ENCODE measurements around the gene SBF1. TPM values are rescaled to one million over a fixed set of nuclear protein-coding genes. Genes with fewer than 3 reads are reported as not detected.
A peak's percentile ranks its signal among the peaks of the same experiment; 100 is the strongest.

SBF1 gene
- total RNA-seq, 4 donors from 2014 or later = 48.5 to 77.7 (median 68.3) TPM

DNA sequence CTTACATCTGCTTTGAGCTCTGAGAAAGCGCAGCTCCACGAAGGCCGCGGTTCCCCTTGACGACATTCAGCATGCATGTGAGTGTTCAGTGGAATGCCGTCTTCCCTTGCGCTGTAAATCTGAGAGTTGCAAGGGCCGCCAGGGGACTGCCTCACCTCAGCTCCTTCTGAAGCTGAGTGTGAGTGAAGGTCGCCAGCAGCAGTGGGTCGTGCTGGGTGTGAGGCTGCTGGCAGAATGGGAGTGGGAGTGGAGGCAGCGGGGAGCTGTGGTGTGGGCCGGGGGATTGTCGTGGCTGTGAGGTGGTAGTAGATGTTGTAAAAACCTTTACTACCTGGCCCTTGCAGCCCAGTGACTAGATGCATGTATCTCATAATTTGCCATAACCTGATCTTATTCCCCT, 66.5 kb downstream of the SBF1 start:
- TF ChIP-seq EP300 (IDR thresholded peaks at IDR 0.05) = no peak
- no peak for TF ChIP-seq POLR2A (IDR thresholded peaks at IDR 0.05)
- no peak for TF ChIP-seq CTCF (IDR thresholded peaks at IDR 0.05)
- Histone ChIP-seq H3K9me3 (no peaks in the 10 kb centered on the region), H3K27me3 (no peaks in the 10 kb centered on the region), H3K4me3 (no peak overlapping the region), H3K27ac (no peak overlapping the region), H3K36me3 (peaks cover 0 to 41% (median 5%) of the 10 kb centered on the region in 3 donors), H3K4me1 (peaks cover 0 to 15% (median 2%) of the 10 kb centered on the region in 4 donors)
- no peak for DNase-seq (ENCODE audit: low spot score in 2 of 2)
- WGBS, 2 donors = 90 to 94% methylated on average over 13 of the region's 13 CpGs

DNA sequence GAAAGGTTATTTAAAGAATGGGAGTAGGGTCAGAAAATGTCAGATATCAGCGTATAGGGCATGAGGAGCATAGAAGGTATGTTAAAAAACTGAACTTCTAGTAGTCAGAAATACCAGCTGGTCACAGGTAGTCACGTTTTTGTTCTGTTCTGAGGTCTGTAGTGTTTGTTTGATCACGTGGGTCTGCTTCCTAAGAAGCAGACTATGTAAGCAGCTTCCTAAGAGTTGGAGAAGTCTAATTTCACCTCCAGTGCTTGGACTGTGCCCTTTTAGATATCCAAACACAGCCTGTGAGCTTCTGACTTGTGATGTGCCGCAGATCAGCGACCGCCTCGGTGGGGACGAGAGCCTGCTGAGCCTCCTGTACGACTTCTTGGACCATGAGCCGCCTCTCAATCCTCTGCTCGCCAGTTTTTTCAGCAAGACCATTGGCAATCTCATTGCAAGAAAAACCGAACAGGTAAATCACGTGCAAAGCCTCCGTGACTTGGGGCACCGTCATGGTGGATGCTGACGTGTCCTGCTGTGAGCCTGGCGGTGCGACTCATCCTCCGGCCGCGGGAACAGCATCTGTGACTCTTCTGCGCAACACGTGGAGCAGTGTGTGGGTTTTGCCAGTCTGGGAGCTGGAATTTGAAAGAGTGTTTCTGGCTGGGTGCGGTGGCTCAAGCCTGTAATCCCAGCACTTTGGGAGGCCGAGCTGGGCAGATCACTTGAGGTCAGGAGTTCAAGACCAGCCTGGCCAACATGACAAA, 68.2 kb downstream of the SBF1 start:
- no peak overlapping the region for H3K4me3 ChIP-seq
- H3K27ac ChIP-seq = no peak overlapping the region
- 92 to 93% methylated on average over 23 to 25 of the region's 25 CpGs for WGBS, 2 donors
- DNase-seq (ENCODE audit: low spot score in 2 of 2) = no peak
- peaks cover 0 to 21% (median 0%) of the 10 kb centered on the region in 4 donors for H3K4me1 ChIP-seq
- H3K9me3 ChIP-seq = no peaks in the 10 kb centered on the region
- H3K27me3 ChIP-seq = no peaks in the 10 kb centered on the region
- H3K36me3 ChIP-seq = peaks cover 0 to 41% (median 5%) of the 10 kb centered on the region in 3 donors
- TF ChIP-seq CTCF (IDR thresholded peaks at IDR 0.05) (no peak), EP300 (IDR thresholded peaks at IDR 0.05) (no peak), POLR2A (IDR thresholded peaks at IDR 0.05) (no peak)

- Histone ChIP-seq H3K4me1 (peaks cover 0 to 41% (median 1%) of the 10 kb centered on the region in 4 donors), H3K4me3 (no peak overlapping the region), H3K27me3 (no peaks in the 10 kb centered on the region), H3K9me3 (no peaks in the 10 kb centered on the region), H3K27ac (peak overlapping the region in 2 of 4 donors; percentile 43 to 59), H3K36me3 (peaks cover 0 to 34% (median 5%) of the 10 kb centered on the region in 3 donors)
- TF ChIP-seq POLR2A (IDR thresholded peaks at IDR 0.05) = no peak
- TF ChIP-seq CTCF (IDR thresholded peaks at IDR 0.05) = no peak
- TF ChIP-seq EP300 (IDR thresholded peaks at IDR 0.05) = no peak
- 43 to 48% methylated on average over 8 of the region's 8 CpGs for WGBS, 2 donors
- DNase-seq (ENCODE audit: low spot score in 2 of 2) = peak; percentile 49 to 55
Observed at GRCh38 chr22:50403701-50404101, 71.1 kb downstream of the SBF1 start.

- TF ChIP-seq CTCF (IDR thresholded peaks at IDR 0.05) (no peak), EP300 (IDR thresholded peaks at IDR 0.05) (no peak), POLR2A (IDR thresholded peaks at IDR 0.05) (no peak)
- Histone ChIP-seq H3K4me1 (peaks cover 0 to 52% (median 3%) of the 10 kb centered on the region in 4 donors), H3K27me3 (no peaks in the 10 kb centered on the region), H3K36me3 (peaks cover 0 to 16% (median 0%) of the 10 kb centered on the region in 3 donors), H3K4me3 (no peak overlapping the region), H3K27ac (peak overlapping the region in 1 of 4 donors; percentile 16), H3K9me3 (no peaks in the 10 kb centered on the region)
- 82 to 83% methylated on average over 4 of the region's 4 CpGs for WGBS, 2 donors
- no peak for DNase-seq (ENCODE audit: low spot score in 2 of 2)
Observed at GRCh38 chr22:50401907-50402306, 72.9 kb downstream of the SBF1 start.

DNA sequence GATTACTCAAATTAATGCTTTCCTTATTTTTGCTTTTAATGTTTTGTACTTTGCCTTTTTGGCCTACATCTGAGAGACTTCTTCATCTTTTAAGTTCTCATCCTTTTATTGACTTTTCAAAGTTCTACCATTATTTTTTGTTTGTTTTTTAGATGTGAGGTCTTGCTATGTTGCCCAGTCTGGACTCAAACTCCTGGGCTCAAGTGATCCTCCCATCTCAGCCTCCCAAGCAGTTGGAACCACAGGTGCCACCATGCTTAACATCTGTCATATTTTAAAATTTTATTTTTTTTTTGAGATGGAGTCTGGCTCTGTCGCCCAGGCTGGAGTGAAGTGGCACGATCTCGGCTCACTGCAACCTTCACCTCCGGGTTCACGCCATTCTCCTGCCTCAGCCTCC, 73.9 kb downstream of the SBF1 start:
- H3K9me3 ChIP-seq = no peaks in the 10 kb centered on the region
- peaks cover 0 to 56% (median 3%) of the 10 kb centered on the region in 4 donors for H3K4me1 ChIP-seq
- 96 to 97% methylated on average over 5 of the region's 5 CpGs for WGBS, 2 donors
- peaks cover 0 to 14% (median 0%) of the 10 kb centered on the region in 3 donors for H3K36me3 ChIP-seq
- no peak for TF ChIP-seq POLR2A (IDR thresholded peaks at IDR 0.05)
- no peak for TF ChIP-seq CTCF (IDR thresholded peaks at IDR 0.05)
- no peak for TF ChIP-seq EP300 (IDR thresholded peaks at IDR 0.05)
- peak overlapping the region in 1 of 4 donors; percentile 16 for H3K27ac ChIP-seq
- H3K27me3 ChIP-seq = no peaks in the 10 kb centered on the region
- H3K4me3 ChIP-seq = no peak overlapping the region
- DNase-seq (ENCODE audit: low spot score in 2 of 2) = no peak
